ENCODE results near the gene C1orf159. TPM values are rescaled to one million over a fixed set of nuclear protein-coding genes. Genes with fewer than 3 reads are reported as not detected.

Gene C1orf159
- total and polyA plus RNA-seq, 2 donors (not counting 1 experiment from before 2014, with no cell fraction given), result 23.0 to 25.6 TPM

Other genes with a start within 250 kb of the C1orf159 start
- gene SAMD11, start 192.2 kb downstream of the C1orf159 start, total RNA-seq, result not detected in 2 replicates
- not detected in 2 replicates for gene SAMD11, start 192.2 kb downstream of the C1orf159 start, polyA plus RNA-seq
- gene NOC2L, start 156.8 kb downstream of the C1orf159 start, total RNA-seq, result 64.1 and 69.2 TPM in 2 replicates
- 48.0 and 63.3 TPM in 2 replicates for gene NOC2L, start 156.8 kb downstream of the C1orf159 start, polyA plus RNA-seq
- gene KLHL17, start 155.5 kb downstream of the C1orf159 start, total RNA-seq, result 21.6 and 30.1 TPM in 2 replicates
- gene KLHL17, start 155.5 kb downstream of the C1orf159 start, polyA plus RNA-seq, result 57.1 and 57.5 TPM in 2 replicates
- gene PLEKHN1, start 149.6 kb downstream of the C1orf159 start, total RNA-seq, result 0.63 and 1.1 TPM in 2 replicates
- gene PLEKHN1, start 149.6 kb downstream of the C1orf159 start, polyA plus RNA-seq, result 0.36 and 0.37 TPM in 2 replicates
- not detected in 2 replicates for gene PERM1, start 134.0 kb downstream of the C1orf159 start, total RNA-seq
- not detected in 2 replicates for gene PERM1, start 134.0 kb downstream of the C1orf159 start, polyA plus RNA-seq
- 3.2 and 4.3 TPM in 2 replicates for gene HES4, start 116.0 kb downstream of the C1orf159 start, total RNA-seq
- 4.5 and 18.1 TPM in 2 replicates for gene HES4, start 116.0 kb downstream of the C1orf159 start, polyA plus RNA-seq
- 25.2 and 28.3 TPM in 2 replicates for gene ISG15, start 102.6 kb downstream of the C1orf159 start, total RNA-seq
- gene ISG15, start 102.6 kb downstream of the C1orf159 start, polyA plus RNA-seq, result 71.2 and 91.4 TPM in 2 replicates
- gene AGRN, start 96.0 kb downstream of the C1orf159 start, total RNA-seq, result 31.3 and 32.3 TPM in 2 replicates
- 7.0 and 7.3 TPM in 2 replicates for gene AGRN, start 96.0 kb downstream of the C1orf159 start, polyA plus RNA-seq
- not detected in 2 replicates for gene RNF223, start 41.8 kb downstream of the C1orf159 start, total RNA-seq
- not detected in 2 replicates for gene RNF223, start 41.8 kb downstream of the C1orf159 start, polyA plus RNA-seq
- 0.37 and 0.61 TPM in 2 replicates for gene TTLL10, start 57.8 kb upstream of the C1orf159 start, total RNA-seq
- 0.37 and 0.45 TPM in 2 replicates for gene TTLL10, start 57.8 kb upstream of the C1orf159 start, polyA plus RNA-seq
- gene TNFRSF18, start 90.5 kb upstream of the C1orf159 start, total RNA-seq, result 33.5 and 38.1 TPM in 2 replicates
- 10.1 and 25.2 TPM in 2 replicates for gene TNFRSF18, start 90.5 kb upstream of the C1orf159 start, polyA plus RNA-seq
- 1.8 and 2.3 TPM in 2 replicates for gene TNFRSF4, start 98.1 kb upstream of the C1orf159 start, total RNA-seq
- gene TNFRSF4, start 98.1 kb upstream of the C1orf159 start, polyA plus RNA-seq, result 0.63 and 1.9 TPM in 2 replicates
- 143 and 151 TPM in 2 replicates for gene SDF4, start 115.9 kb upstream of the C1orf159 start, total RNA-seq
- gene SDF4, start 115.9 kb upstream of the C1orf159 start, polyA plus RNA-seq, result 100 and 104 TPM in 2 replicates
- 21.0 TPM in 2 replicates for gene B3GALT6, start 116.1 kb upstream of the C1orf159 start, total RNA-seq
- gene B3GALT6, start 116.1 kb upstream of the C1orf159 start, polyA plus RNA-seq, result 4.7 and 5.9 TPM in 2 replicates
- gene C1QTNF12, start 130.6 kb upstream of the C1orf159 start, total RNA-seq, result 3.2 and 6.1 TPM in 2 replicates
- gene C1QTNF12, start 130.6 kb upstream of the C1orf159 start, polyA plus RNA-seq, result 1.2 and 1.8 TPM in 2 replicates
- gene UBE2J2, start 157.8 kb upstream of the C1orf159 start, total RNA-seq, result 115 and 120 TPM in 2 replicates
- gene UBE2J2, start 157.8 kb upstream of the C1orf159 start, polyA plus RNA-seq, result 32.8 and 40.1 TPM in 2 replicates
- 7.3 and 10.6 TPM in 2 replicates for gene SCNN1D, start 164.3 kb upstream of the C1orf159 start, total RNA-seq
- gene SCNN1D, start 164.3 kb upstream of the C1orf159 start, polyA plus RNA-seq, result 14.7 and 21.3 TPM in 2 replicates
- gene ACAP3, start 191.8 kb upstream of the C1orf159 start, total RNA-seq, result 40.7 and 49.1 TPM in 2 replicates
- 124 and 126 TPM in 2 replicates for gene ACAP3, start 191.8 kb upstream of the C1orf159 start, polyA plus RNA-seq
- 15.7 and 17.9 TPM in 2 replicates for gene PUSL1, start 192.5 kb upstream of the C1orf159 start, total RNA-seq
- 21.3 and 25.8 TPM in 2 replicates for gene PUSL1, start 192.5 kb upstream of the C1orf159 start, polyA plus RNA-seq
- 149 and 167 TPM in 2 replicates for gene INTS11, start 208.6 kb upstream of the C1orf159 start, total RNA-seq
- gene INTS11, start 208.6 kb upstream of the C1orf159 start, polyA plus RNA-seq, result 245 and 279 TPM in 2 replicates
- 18.8 and 21.6 TPM in 2 replicates for gene CPTP, start 208.7 kb upstream of the C1orf159 start, total RNA-seq
- gene CPTP, start 208.7 kb upstream of the C1orf159 start, polyA plus RNA-seq, result 8.0 and 17.1 TPM in 2 replicates
- 4.0 and 4.1 TPM in 2 replicates for gene TAS1R3, start 215.2 kb upstream of the C1orf159 start, total RNA-seq
- 5.7 and 11.7 TPM in 2 replicates for gene TAS1R3, start 215.2 kb upstream of the C1orf159 start, polyA plus RNA-seq
- 46.1 and 48.2 TPM in 2 replicates for gene DVL1, start 233.3 kb upstream of the C1orf159 start, total RNA-seq
- gene DVL1, start 233.3 kb upstream of the C1orf159 start, polyA plus RNA-seq, result 46.0 and 53.5 TPM in 2 replicates
- gene MXRA8, start 242.5 kb upstream of the C1orf159 start, total RNA-seq, result not detected in 2 replicates
- 0.10 and 0.25 TPM in 2 replicates for gene MXRA8, start 242.5 kb upstream of the C1orf159 start, polyA plus RNA-seq